ENCODE measurements around the gene TUBGCP6.

GRCh38 chr22:50176850-50177536 lies 67.8 kb downstream of the TUBGCP6 start:
- TF ChIP-seq CTCF (conservative IDR thresholded peaks at IDR 0.05; ENCODE audit: low read length), result no peak
- TF ChIP-seq EZH2phosphoT487 (IDR thresholded peaks at IDR 0.05; ENCODE audit: borderline replicate concordance), result no peak
